CD4-positive, alpha-beta T cell treated with Interleukin-1 beta for 1 hour (primary cell): ENCODE measurements around the gene LCLAT1.
"Not testable (repeated sequence)": the region's sequence is repeated elsewhere in the genome, so short reads cannot be mapped to it uniquely, and the experiment has no call there.

Source experiments
- DNase-seq, 2 donors: peaks; one replicate each; pipeline ENCODE4 v3.0.0-alpha.2; 2020 to 2022

Gene LCLAT1

GRCh38 chr2:30612371-30612770 lies 165.3 kb downstream of the LCLAT1 start:
- DNase-seq = no peak

GRCh38 chr2:30613001-30613400 lies 166.0 kb downstream of the LCLAT1 start:
- DNase-seq = no peak

- not testable (repeated sequence) for DNase-seq
These were observed 167.2 kb downstream of the LCLAT1 start for GRCh38 chr2:30614227-30614626.

GRCh38 chr2:30615926-30616325 lies 168.9 kb downstream of the LCLAT1 start:
- no peak for DNase-seq

GRCh38 chr2:30620102-30620501 lies 173.1 kb downstream of the LCLAT1 start:
- no peak for DNase-seq

GRCh38 chr2:30621836-30622235 lies 174.8 kb downstream of the LCLAT1 start:
- DNase-seq = no peak

- DNase-seq = no peak
These were observed 175.4 kb downstream of the LCLAT1 start for GRCh38 chr2:30622452-30622851.

GRCh38 chr2:30625276-30625675 lies 178.2 kb downstream of the LCLAT1 start:
- DNase-seq = no peak

GRCh38 chr2:30625701-30626100 lies 178.7 kb downstream of the LCLAT1 start:
- DNase-seq = no peak

GRCh38 chr2:30626397-30626796 lies 179.4 kb downstream of the LCLAT1 start:
- no peak for DNase-seq

- no peak for DNase-seq
These were observed 180.1 kb downstream of the LCLAT1 start for GRCh38 chr2:30627151-30627550.

GRCh38 chr2:30628341-30628740 lies 181.3 kb downstream of the LCLAT1 start:
- no peak for DNase-seq

GRCh38 chr2:30629866-30630265 lies 182.8 kb downstream of the LCLAT1 start:
- no peak for DNase-seq

GRCh38 chr2:30631051-30631671 lies 184.1 kb downstream of the LCLAT1 start:
- peak in 1 of 2 donors; percentile 4 for DNase-seq

- DNase-seq = no peak
These were observed 186.0 kb downstream of the LCLAT1 start for GRCh38 chr2:30633039-30633438.

GRCh38 chr2:30636311-30636710 lies 189.3 kb downstream of the LCLAT1 start:
- no peak for DNase-seq

- no peak for DNase-seq
These were observed 192.8 kb downstream of the LCLAT1 start for GRCh38 chr2:30639836-30640235.

GRCh38 chr2:30641765-30642345 lies 194.8 kb downstream of the LCLAT1 start:
- DNase-seq = no peak

- not testable (repeated sequence) for DNase-seq
These were observed 196.0 kb downstream of the LCLAT1 start for GRCh38 chr2:30643013-30643412.

- no peak for DNase-seq
These were observed 196.6 kb downstream of the LCLAT1 start for GRCh38 chr2:30643674-30644073.

- no peak for DNase-seq
These were observed 198.2 kb downstream of the LCLAT1 start for GRCh38 chr2:30645081-30645744.

GRCh38 chr2:30645745-30646119 lies 198.7 kb downstream of the LCLAT1 start:
- no peak for DNase-seq

GRCh38 chr2:30647752-30648457 lies 200.9 kb downstream of the LCLAT1 start:
- DNase-seq = no peak

- no peak for DNase-seq
These were observed 202.2 kb downstream of the LCLAT1 start for GRCh38 chr2:30649278-30649677.
